VCaP (cell line): ENCODE results near the gene OPHN1.

ENCODE experiments used
- H3K27ac ChIP-seq: fragments of 450-650 bp; 2 replicates; pipeline ENCODE4 v1.5.1; 2017
- CTCF ChIP-seq: fragments of 450-650 bp; conservative IDR thresholded peaks from 2 replicates; pipeline ENCODE4 v1.5.1; 2017; ENCODE audit warnings: mild to moderate bottlenecking, moderate library complexity

OPHN1 gene

GRCh38 chrX:68307769-68308168, 125.5 kb downstream of the OPHN1 start:
- no peak overlapping the region for H3K27ac ChIP-seq
- no peak for TF ChIP-seq CTCF

- no peak for TF ChIP-seq CTCF
- H3K27ac ChIP-seq, result no peak overlapping the region
Measured at GRCh38 chrX:68304602-68305001, 128.7 kb downstream of the OPHN1 start.

- H3K27ac ChIP-seq, result no peak overlapping the region
- TF ChIP-seq CTCF, result no peak
Measured at GRCh38 chrX:68299898-68300297, 133.4 kb downstream of the OPHN1 start.

GRCh38 chrX:68292471-68292870, 140.8 kb downstream of the OPHN1 start:
- H3K27ac ChIP-seq, result no peak overlapping the region
- TF ChIP-seq CTCF, result no peak

- H3K27ac ChIP-seq, result no peak overlapping the region
- TF ChIP-seq CTCF, result no peak
Measured at GRCh38 chrX:68288127-68288526, 145.2 kb downstream of the OPHN1 start.

- H3K27ac ChIP-seq, result no peak overlapping the region
- TF ChIP-seq CTCF, result no peak
Measured at GRCh38 chrX:68287419-68287818, 145.9 kb downstream of the OPHN1 start.

GRCh38 chrX:68286980-68287379, 146.3 kb downstream of the OPHN1 start:
- no peak for TF ChIP-seq CTCF
- no peak overlapping the region for H3K27ac ChIP-seq

- no peak overlapping the region for H3K27ac ChIP-seq
- no peak for TF ChIP-seq CTCF
Measured at GRCh38 chrX:68286076-68286475, 147.2 kb downstream of the OPHN1 start.
